Kidney tubule cell (primary cell): ENCODE measurements around the gene SAMD8.
A peak's percentile ranks its signal among the peaks of the same experiment; 100 is the strongest.
"Not testable (repeated sequence)": the region's sequence is repeated elsewhere in the genome, so short reads cannot be mapped to it uniquely, and the experiment has no call there.

Experiments used
- DNase-seq: peaks from one replicate; pipeline ENCODE4 v3.0.0-alpha.2; 2018; ENCODE audit warnings: low spot score

SAMD8 gene

DNA sequence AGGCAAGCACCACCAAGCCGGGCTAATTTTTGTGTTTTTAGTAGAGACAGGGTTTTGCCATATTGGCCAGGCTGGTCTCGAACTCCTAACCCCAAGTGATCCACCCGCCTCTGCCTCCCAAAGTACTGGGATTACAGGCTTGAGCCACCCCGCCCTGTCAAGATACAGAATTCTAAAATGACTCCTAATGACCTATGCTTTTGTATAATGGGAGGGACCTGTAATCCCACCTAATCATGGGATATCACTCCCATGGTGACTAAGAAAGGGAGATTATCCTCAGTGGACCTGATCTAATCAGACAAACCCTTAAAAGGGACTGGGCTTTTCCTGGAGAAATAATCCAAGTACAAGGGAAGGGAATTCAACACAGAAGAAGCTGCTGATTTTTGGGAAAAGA is 28.8 kb downstream of the SAMD8 start:
- DNase-seq: no peak

DNA sequence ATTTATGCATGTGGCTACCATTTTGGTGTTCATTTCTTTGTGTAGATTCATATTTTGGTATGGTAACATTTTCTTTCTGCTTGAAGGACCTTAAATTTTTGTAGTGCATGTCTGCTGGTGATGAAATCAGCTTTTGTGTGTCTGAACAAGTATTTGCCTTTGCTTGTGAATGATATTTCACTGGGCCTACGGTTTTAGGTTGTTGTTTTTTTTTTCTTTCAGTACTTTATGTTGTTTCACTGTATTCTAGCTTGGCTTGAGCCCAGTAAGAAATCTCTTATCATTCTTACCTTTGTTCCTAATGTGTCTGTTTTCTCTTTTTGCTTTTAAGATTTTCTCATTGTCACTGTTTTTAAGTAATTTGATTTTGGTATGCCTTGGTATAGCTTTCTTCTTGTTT is 31.9 kb downstream of the SAMD8 start:
- no peak for DNase-seq

DNA sequence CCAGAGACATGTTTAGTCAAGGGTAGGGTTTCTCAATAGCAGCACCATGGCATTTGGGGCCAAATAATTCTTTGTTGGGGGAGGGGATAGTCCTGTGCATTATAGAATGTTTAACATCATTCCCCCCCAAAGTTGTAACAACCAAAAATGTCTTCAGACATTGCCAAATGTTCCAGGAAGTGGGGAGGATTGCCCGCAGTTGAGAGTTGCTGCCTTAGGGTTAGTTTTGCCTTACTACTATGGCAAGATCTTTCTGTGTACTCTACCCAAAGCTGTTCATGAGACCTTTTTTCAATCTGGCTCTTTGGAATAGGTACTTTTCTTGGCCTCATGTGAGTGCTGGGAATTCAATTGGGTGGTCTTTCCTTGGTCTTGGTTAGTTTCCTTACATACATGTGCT is 34.1 kb downstream of the SAMD8 start:
- DNase-seq: no peak

DNA sequence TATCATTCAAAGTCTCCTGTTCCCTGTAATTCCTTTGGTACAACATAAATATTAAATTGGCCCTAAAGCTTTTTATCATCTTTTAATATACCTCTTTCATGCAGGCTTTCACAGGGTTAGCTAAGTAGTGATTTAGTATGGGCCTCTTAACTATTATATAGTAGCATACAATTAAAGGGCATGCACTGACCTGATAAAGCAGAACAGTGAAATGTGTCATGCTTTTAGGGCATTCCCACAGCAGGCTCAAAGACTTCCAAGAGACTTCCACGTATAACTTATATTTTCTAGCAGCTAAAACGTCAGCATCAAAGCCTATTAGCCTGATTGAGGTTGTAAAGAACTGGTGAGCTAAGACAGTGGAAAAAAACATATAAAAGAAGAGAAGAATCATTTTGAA is 35.3 kb downstream of the SAMD8 start:
- no peak for DNase-seq

DNA sequence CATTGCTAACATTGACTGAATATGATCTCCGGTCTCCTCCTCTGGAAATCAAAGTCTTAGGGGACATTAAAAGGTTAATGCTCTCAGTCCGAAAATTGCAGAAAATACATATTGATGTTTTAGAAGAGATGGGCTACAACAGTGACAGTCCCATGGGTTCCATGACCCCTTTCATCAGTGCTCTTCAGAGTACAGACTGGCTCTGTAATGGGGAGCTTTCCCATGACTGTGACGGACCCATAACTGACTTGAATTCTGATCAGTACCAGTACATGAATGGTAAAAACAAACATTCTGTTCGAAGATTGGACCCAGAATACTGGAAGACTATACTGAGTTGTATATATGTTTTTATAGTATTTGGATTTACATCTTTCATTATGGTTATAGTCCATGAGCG is 39.2 kb downstream of the SAMD8 start:
- DNase-seq: no peak

DNA sequence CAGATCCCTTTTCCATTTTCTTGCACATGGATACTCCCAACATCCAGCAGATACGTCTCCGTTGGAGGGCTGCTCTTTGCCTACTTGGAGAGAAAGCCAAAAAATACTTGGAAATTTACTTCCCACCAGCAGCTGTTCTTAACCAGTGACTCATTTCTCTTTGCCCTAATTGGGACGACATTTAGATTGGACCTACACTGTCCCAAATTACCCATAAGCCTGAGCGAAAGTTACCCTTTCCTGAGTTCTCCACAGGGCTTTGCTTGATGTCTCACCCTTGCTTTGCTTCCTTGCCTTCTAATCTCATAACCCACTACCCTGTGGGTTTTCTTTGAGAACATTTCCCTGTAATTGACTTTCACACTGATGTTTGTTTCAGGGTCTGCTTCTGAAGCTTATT is 48.1 kb downstream of the SAMD8 start:
- no peak for DNase-seq

DNA sequence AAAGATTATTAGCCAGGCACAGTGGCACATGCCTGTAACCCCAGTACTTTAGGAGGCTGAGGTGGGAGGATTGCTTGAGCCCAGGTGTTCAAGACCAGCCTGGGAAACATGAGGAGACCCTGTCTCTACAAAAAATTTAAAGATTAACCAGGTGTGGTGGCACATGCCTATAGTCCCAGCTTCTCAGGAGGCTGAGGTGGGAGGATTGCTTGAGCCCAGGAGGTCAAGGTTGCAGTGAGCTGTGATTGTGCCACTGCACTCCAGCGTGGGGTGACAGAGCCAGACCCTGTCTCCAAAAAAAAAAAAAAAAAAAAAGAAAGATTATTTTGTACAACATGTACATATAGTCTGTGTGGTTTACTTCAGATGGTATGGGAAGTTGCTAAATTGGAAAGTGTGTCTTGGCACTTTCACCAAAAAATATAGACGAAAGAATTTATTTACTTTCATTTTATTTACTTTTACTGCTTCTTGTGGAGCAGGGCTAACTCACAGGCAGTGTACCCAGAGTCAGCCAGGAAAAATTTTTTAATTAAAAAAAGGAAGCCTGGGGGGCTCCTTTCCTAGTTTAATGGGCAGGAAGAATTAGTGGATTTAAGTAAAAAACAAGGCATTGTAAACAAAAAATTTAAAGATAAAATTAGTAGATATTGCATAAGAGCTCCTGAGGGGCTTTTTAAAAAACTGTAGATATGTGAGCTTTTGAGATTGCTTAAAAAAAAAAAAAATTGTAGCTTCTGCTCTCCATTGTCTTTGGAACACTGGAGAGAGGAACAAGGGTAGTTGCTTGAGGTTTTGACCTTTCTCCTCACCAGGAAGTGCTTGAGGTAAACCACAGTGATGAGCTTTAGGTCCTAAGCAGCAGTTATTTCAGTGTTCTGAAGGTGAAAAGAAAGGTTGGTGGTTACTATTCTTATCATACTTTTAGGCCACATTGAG is 54.5 kb downstream of the SAMD8 start:
- DNase-seq: peak; percentile 37

DNA sequence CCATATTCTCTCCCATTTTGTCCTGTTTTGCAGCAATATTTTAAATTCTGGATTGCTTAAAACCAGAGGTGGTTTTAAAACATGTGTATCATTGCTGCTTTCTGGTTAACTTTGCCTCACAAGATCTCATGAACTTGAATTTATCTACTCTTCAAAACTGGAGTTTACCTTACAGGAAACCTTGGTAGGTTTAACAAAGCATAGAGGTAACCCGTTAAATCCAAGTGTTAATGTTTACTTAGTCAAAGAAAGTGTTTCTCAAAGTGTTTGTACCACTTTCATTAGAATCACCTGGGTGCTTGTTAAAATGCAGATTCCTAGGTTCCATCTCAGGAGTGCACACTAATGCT is 55.1 kb downstream of the SAMD8 start:
- no peak for DNase-seq

DNA sequence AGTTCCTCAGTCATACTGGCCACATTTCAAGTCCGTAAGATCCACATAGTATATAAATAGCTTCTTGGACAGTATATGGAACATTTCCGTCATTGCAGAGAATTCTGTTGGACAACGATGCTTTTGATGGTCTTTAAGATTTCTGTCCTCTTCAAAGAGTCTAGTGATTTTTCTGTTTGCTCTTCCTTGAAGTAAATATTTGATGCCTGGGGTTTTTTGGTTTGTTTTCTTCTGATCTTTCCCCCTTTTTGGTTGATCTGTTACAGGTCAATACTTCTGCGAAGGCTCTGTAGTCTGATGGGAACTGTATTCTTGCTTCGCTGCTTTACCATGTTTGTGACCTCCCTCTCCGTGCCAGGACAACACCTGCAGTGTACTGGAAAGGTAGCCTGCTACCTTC is 56.8 kb downstream of the SAMD8 start:
- DNase-seq: no peak

DNA sequence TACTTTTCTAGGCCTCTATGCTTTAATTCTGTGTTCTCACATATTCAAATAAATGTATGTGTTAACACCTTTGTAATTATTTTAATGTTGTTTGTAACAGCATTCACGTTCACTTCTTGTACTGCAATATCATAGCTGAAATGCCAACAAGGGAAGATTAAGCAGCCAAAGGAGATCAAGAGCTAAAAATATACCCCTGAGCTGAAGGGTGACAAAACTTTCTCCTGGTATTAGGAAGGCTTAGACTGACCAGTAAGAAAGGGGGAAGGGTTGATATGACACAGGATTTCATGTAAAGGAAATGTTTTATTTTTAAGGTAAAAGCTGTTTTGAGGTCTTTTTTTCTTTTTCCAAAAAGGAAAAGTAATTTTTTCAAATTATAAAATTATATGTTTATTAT is 58.8 kb downstream of the SAMD8 start:
- DNase-seq: no peak

DNA sequence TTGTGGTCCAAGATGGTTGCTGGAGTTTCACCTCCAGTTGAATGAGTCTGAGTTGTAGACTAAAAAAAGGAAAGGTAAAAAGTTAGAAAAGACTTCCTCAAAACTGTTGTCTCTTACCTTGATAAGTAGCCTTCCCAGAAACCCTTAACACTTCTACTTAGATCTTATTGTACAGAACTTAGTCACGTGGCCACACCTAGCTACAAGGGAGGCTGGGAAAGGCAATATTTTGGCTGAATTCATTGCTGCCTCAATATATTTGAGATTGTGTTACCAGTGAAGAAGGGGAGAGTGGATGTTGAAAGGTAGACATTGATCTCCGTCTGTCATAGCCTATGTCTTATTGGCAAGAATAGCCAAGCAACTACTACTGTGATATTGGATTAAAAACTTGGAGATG is 63.6 kb downstream of the SAMD8 start:
- no peak for DNase-seq

DNA sequence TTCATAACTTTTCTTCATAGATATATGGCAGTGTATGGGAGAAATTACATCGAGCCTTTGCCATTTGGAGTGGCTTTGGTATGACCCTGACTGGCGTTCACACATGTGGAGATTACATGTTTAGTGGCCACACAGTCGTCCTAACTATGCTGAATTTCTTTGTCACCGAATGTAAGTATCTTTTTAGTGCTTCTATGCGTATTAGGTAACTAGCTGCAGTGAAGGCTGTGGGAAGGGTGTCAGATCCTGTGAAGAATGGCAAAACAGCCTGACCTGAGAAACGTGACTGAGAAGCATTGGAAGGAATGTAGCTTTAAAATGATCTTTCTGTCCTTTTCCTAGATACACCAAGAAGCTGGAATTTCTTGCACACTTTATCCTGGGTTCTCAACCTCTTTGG is 64.6 kb downstream of the SAMD8 start:
- no peak for DNase-seq

DNA sequence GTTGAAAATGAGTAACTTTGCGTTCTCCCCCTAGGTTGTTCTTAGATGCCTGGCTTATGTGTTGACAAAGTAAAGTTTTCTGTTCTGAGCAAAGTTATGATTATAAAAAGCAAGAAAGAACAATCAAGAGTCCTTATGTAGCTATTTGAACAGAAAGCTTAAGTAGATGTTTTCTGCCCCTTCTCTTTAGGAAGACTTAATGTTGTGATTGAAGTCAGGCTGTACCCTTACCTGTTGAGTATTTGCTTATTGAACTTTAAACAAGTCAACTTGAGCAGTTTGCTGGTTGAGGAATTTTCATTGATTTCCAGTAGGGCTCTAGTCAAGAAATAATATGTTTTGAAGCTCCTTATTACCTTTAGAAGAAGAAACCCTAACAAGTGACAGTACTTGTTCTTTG is 65.3 kb downstream of the SAMD8 start:
- DNase-seq: no peak

DNA sequence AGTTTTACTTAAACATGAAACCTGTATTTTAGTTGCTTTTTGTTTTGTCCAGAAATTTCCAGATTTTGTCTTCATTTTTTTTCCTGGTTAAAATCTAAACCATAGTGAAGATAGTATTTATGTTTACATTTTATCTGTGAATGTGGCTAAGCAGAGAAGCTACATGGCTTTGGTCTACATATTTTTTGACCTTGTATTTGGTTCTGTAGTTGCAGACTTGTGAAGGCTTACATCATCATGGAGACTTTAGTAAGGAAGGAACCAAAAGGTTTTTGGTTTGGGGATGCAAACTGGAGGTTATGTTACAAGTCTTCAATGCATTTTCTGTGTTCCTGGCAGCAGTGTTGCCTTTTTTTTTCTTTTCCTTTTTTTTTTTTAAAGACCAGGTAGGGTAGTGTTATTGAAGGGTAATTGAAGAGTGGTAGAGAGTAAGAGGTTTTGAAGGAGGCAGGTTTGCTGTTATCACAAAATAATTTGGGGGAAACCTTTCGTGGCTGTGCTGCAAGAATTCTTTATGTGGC is 68.3 kb downstream of the SAMD8 start:
- DNase-seq: no peak

DNA sequence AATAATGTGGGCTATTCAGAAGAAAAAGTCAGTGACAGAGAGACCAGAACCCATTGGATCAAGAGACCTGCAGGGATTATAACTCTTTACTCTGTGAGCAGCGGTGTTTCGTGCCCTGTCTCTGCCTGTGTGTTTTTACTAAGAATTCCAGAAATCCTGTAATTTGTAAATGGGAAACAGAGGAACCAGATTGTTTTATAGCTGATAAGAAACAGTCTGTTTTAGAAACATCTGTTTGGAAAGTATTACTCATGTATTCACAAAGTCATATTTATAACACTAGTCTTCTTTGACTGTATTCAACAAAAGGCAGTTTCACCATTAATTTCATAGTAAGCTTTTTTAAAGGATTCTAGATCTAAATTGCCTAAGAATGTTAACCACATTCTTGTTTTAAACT is 69.1 kb downstream of the SAMD8 start:
- no peak for DNase-seq

DNA sequence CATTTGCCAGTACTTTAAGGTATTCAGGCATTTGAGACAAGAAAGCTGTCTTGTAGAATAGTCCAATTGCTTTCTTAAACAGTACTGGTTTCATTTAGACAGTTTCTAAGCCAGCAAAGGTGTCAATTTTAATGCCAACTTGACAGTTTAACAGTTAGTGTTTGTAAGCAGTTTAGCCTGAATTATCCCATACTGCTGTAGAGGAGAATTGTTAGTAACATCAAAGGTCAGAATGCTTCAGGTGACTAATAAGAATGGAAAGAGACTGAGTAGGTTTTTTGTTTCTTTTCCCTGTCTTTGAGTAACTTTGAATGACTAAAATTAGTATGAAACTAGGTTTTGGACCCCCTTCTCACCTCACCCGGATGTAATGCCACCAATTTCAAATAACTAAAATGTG is 69.6 kb downstream of the SAMD8 start:
- DNase-seq: no peak

DNA sequence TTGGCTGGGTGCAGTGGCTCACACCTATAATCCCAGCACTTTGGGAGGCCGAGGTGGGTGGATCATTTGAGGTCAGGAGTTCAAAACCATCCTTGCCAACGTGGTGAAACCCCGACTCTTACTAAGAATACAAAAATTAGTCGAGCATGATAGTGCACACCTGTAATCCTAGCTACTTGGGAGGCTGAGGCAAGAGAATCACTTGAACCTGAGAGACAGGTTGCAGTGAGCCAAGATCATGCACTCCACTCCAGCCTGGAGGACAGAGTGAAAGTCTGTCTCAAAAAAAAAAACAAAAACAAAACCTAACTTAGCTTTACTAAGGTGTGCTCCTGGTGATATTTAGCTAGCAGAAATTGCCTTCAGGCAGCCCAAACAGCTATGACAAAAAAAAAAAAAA is 74.9 kb downstream of the SAMD8 start:
- no peak for DNase-seq

DNA sequence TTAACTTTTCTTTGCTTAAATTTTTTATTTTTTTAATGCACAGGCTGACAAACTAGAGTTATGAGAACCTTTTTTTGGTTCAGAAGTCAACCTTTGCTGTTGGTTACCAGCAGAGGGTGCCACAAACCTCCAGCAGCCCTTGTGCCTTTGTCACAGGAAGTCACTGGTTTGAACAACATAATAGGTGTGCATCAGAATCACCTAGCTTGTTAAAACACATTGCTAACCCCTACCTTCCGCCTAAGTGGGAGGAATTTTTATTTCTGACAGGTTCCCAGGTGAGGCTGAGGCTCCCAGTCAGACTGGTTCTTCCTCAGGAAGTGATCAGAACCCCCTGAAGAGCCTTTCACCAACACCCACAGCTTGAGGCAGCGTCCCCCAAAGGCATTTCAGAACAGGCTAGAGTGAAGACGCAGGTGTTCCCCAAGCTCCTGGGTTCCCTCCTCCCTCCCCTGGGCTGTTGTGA is 76.5 kb downstream of the SAMD8 start:
- peak; percentile 77 for DNase-seq

DNA sequence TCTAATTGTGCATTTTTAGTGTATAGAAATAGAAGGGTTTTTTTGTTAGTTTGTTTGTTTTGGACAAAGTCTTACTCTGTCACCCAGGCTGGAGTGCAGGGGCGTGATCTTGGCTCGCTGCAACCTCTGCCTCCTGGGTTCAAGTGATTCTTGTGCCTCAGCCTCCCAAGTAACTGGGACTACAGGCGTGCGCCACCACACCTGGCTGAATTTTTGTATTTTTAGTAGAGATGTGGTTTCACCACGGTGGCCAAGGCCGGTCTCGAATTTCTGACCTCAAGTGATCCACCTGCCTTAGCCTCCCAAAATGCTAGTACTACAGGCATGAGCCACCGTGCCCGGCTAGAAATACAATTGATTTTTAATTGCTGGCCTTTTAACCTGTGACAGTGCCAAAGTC is 77.1 kb downstream of the SAMD8 start:
- not testable (repeated sequence) for DNase-seq

DNA sequence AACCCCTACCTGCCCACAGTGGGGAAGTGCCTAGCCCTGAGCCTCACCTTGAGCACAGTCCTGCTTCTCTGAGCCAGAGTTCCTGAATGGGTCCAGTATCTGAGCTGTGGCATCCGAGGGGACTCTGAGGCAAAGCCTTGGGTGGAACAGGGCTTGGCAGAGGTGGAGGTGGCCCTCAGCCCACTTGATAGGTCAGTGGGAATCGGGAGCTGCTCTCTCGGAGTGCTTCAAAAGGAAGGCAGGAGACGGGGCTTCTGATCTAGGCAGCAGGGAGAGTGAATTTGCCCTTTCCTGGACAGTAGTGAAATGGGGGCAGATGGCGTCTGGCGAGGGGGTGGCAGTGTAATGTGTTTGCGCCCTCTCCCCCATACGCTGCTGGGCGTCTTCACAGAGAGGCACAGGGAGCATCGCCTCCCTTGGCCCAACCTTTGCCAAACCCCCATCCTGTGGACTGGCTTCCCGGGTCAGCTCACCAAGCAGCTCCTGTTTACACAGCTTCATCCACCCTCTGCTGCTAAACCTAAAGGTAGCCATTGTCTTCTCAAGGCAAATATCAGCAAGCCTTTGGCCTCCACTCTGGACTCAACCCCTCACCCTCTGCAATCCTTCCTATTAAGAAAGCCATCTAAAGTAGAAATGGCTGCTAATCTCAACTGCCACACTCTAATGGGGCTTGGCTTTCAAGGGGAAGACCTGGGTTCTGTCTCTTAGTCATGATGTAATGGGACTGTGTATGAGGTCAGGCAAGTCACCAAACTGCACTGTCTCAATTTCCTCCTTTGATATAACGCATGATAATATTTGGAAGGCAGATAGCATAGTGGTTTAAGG is 78.0 kb downstream of the SAMD8 start:
- no peak for DNase-seq

DNA sequence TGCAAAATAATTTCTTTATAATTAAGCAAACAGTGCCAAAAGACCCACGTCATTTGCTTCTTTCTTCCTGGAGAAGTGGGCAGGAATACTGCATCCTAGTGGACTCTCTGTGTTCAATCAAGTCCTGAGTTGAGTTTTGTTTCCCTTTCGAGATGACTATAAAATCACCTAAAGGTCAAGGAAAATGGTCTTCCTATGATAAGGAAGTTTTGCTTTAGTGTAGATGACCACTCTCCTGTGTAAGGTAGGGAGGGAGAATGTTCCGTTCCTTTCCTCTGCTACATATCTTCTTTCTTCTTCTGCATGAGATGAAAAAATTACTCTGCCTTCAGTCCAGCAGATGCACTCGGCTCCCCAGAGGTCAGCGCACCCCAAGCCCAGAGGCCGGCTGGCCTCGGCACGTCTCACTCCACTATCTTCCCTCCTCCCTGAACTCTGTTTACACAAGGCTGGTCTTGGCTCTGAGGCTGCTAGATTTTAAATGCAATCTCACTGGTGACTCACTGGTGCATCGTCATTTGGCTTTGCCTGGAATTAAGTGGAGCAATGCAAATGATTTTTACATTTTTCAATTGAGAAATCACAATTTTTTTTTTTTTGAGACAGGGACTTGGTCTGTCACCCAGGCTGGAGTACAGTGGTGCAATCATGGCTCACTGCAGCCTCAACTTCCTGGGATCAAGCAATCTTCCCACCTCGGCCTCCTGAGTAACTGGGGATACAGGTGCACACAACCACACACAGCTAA is 80.5 kb downstream of the SAMD8 start:
- DNase-seq: peak; percentile 68

DNA sequence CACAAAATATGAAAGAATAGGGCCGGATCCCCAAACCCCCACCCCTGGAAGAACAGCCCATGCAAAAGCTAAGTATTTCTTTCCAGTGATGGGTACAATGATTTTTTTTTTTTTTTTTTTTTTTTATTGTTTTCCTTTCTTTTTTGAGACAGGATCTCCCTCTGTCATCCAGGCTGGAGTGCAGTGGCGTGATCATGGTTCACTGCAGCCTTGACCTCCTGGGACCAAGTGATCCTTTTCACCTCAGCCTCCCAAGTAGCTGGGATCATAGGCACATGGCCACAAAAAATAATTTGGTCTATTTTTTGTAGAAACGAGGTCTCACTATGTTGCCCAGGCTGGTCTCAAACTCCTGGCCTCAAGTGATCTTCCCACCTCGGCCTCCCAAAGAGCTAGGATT is 83.2 kb downstream of the SAMD8 start:
- DNase-seq: not testable (repeated sequence)
